ENCODE measurements around the gene NSRP1.

NSRP1 gene

GRCh38 chr17:30203471-30203981 is 86.9 kb downstream of the NSRP1 start:
- Histone ChIP-seq H3F3A (ENCODE audit: low read depth) (no peaks in the 10 kb centered on the region), H2AFZ (ENCODE audit: low read length) (no peak overlapping the region), H3K27me3 (ENCODE audit: insufficient read depth, low read length, poor library complexity, severe bottlenecking) (no peaks in the 10 kb centered on the region)

GRCh38 chr17:30207655-30208054 is 91.0 kb downstream of the NSRP1 start:
- Histone ChIP-seq H4K20me1 (ENCODE audit: insufficient read depth, low read length, poor library complexity, severe bottlenecking) (no peaks in the 10 kb centered on the region), H3K4me1 (ENCODE audit: insufficient read depth, low read length, poor library complexity, severe bottlenecking) (no peaks in the 10 kb centered on the region), H3F3A (ENCODE audit: low read depth) (no peaks in the 10 kb centered on the region), H3K36me3 (ENCODE audit: insufficient read depth, low read length) (no peaks in the 10 kb centered on the region), H2AFZ (ENCODE audit: low read length) (no peak overlapping the region), H3K9me2 (replicated peaks; ENCODE audit: low read depth, low read length) (no peaks in the 10 kb centered on the region), H3K9me3 (ENCODE audit: insufficient read depth, low read depth, low read length) (no peaks in the 10 kb centered on the region), H3K79me2 (ENCODE audit: insufficient read depth, low read length) (no peaks in the 10 kb centered on the region), H3K4me2 (ENCODE audit: low read depth, low read length, poor library complexity, severe bottlenecking) (no peak overlapping the region), H3K27me3 (ENCODE audit: insufficient read depth, low read length, poor library complexity, severe bottlenecking) (no peaks in the 10 kb centered on the region), H3K4me3 (ENCODE audit: low read length, poor library complexity, severe bottlenecking) (no peak overlapping the region), H3K9ac (ENCODE audit: low read depth, low read length, poor library complexity, severe bottlenecking) (no peak overlapping the region)
- TF ChIP-seq CTCF (conservative IDR thresholded peaks at IDR 0.05; ENCODE audit: low read length): no peak
- TF ChIP-seq EZH2phosphoT487 (IDR thresholded peaks at IDR 0.05; ENCODE audit: borderline replicate concordance): no peak

More at GRCh38 chr17:30203471-30203981, 86.9 kb downstream of the NSRP1 start:
- Histone ChIP-seq H3K4me1 (ENCODE audit: insufficient read depth, low read length, poor library complexity, severe bottlenecking) (no peaks in the 10 kb centered on the region), H3K36me3 (ENCODE audit: insufficient read depth, low read length) (no peaks in the 10 kb centered on the region), H3K4me2 (ENCODE audit: low read depth, low read length, poor library complexity, severe bottlenecking) (no peak overlapping the region), H3K9me3 (ENCODE audit: insufficient read depth, low read depth, low read length) (no peaks in the 10 kb centered on the region), H3K4me3 (ENCODE audit: low read length, poor library complexity, severe bottlenecking) (no peak overlapping the region), H3K9me2 (replicated peaks; ENCODE audit: low read depth, low read length) (no peaks in the 10 kb centered on the region), H4K20me1 (ENCODE audit: insufficient read depth, low read length, poor library complexity, severe bottlenecking) (no peaks in the 10 kb centered on the region), H3K79me2 (ENCODE audit: insufficient read depth, low read length) (no peaks in the 10 kb centered on the region), H3K9ac (ENCODE audit: low read depth, low read length, poor library complexity, severe bottlenecking) (no peak overlapping the region)
- peak; percentile 33 for TF ChIP-seq CTCF (conservative IDR thresholded peaks at IDR 0.05; ENCODE audit: low read length)
- TF ChIP-seq EZH2phosphoT487 (IDR thresholded peaks at IDR 0.05; ENCODE audit: borderline replicate concordance): no peak

GRCh38 chr17:30208214-30208613 is 91.6 kb downstream of the NSRP1 start:
- no peak overlapping the region for H2AFZ ChIP-seq (ENCODE audit: low read length)
- H3K4me3 ChIP-seq (ENCODE audit: low read length, poor library complexity, severe bottlenecking): no peak overlapping the region
- H3K4me2 ChIP-seq (ENCODE audit: low read depth, low read length, poor library complexity, severe bottlenecking): no peak overlapping the region

More at GRCh38 chr17:30208214-30208613, 91.6 kb downstream of the NSRP1 start:
- H4K20me1 ChIP-seq (ENCODE audit: insufficient read depth, low read length, poor library complexity, severe bottlenecking): no peaks in the 10 kb centered on the region
- no peaks in the 10 kb centered on the region for H3K27me3 ChIP-seq (ENCODE audit: insufficient read depth, low read length, poor library complexity, severe bottlenecking)
- H3K9me2 ChIP-seq (replicated peaks; ENCODE audit: low read depth, low read length): no peaks in the 10 kb centered on the region
- TF ChIP-seq EZH2phosphoT487 (IDR thresholded peaks at IDR 0.05; ENCODE audit: borderline replicate concordance) (no peak), CTCF (conservative IDR thresholded peaks at IDR 0.05; ENCODE audit: low read length) (no peak)
- no peaks in the 10 kb centered on the region for H3K79me2 ChIP-seq (ENCODE audit: insufficient read depth, low read length)
- H3F3A ChIP-seq (ENCODE audit: low read depth): no peaks in the 10 kb centered on the region
- H3K9ac ChIP-seq (ENCODE audit: low read depth, low read length, poor library complexity, severe bottlenecking): no peak overlapping the region
- H3K9me3 ChIP-seq (ENCODE audit: insufficient read depth, low read depth, low read length): no peaks in the 10 kb centered on the region
- no peaks in the 10 kb centered on the region for H3K4me1 ChIP-seq (ENCODE audit: insufficient read depth, low read length, poor library complexity, severe bottlenecking)
- no peaks in the 10 kb centered on the region for H3K36me3 ChIP-seq (ENCODE audit: insufficient read depth, low read length)

Data from Loucy (cell line).